GM23338 (cell line): ENCODE results near the gene UQCRH. TPM values are rescaled to one million over a fixed set of nuclear protein-coding genes. Genes with fewer than 3 reads are reported as not detected.
"Not testable (repeated sequence)": the region's sequence is repeated elsewhere in the genome, so short reads cannot be mapped to it uniquely, and the experiment has no call there.

ENCODE experiments used
- ATAC-seq: fragments of 200-7000 bp; cut with Tn5 transposase; 3 replicates; pipeline ENCODE4 v1.9.1; 2020
- DNase-seq: peaks from one replicate; pipeline ENCODE4 v3.0.0-alpha.2; 2015; ENCODE audit warnings: low spot score
- H2AFZ ChIP-seq: fragments of 200-600 bp; sonication (generic); 2 replicates; pipeline ENCODE4 v1.8.0; 2016; ENCODE audit warnings: antibody characterized with exemption, mild to moderate bottlenecking, moderate library complexity
- H3F3A ChIP-seq: fragments of 200-600 bp; sonication (generic); replicated peaks from 2 replicates; pipeline ENCODE4 v1.8.0; 2017; ENCODE audit warnings: antibody characterized with exemption, mixed run types, low read depth
- H3K27ac ChIP-seq: fragments of 200-600 bp; sonication (generic); 2 replicates; pipeline ENCODE4 v1.6.1; 2016; ENCODE audit warnings: low read depth
- H3K27me3 ChIP-seq: fragments of 200-600 bp; sonication (generic); 2 replicates; pipeline ENCODE4 v1.8.0; 2016; ENCODE audit warnings: mild to moderate bottlenecking, mixed run types, moderate library complexity; ENCODE audit not compliant: insufficient read depth
- H3K36me3 ChIP-seq: fragments of 200-600 bp; sonication (generic); 2 replicates; pipeline ENCODE4 v1.8.0; 2016; ENCODE audit warnings: mild to moderate bottlenecking; ENCODE audit not compliant: insufficient read depth
- H3K4me1 ChIP-seq: fragments of 200-600 bp; sonication (generic); 2 replicates; pipeline ENCODE4 v1.8.0; 2016; ENCODE audit warnings: mild to moderate bottlenecking, moderate library complexity; ENCODE audit not compliant: insufficient read depth
- H3K4me2 ChIP-seq: fragments of 200-600 bp; sonication (generic); 2 replicates; pipeline ENCODE4 v1.7.1; 2017; ENCODE audit warnings: mixed run types
- H3K4me3 ChIP-seq: fragments of 200-600 bp; sonication (generic); 2 replicates; pipeline ENCODE4 v1.6.1; 2016; ENCODE audit warnings: mixed run types
- H3K79me2 ChIP-seq: fragments of 200-600 bp; sonication (generic); replicated peaks from 2 replicates; pipeline ENCODE4 v1.8.0; 2017; ENCODE audit warnings: mild to moderate bottlenecking; ENCODE audit not compliant: insufficient read depth
- H3K9me2 ChIP-seq: fragments of 200-600 bp; sonication (generic); 2 replicates; pipeline ENCODE4 v1.8.0; 2017; ENCODE audit not compliant: insufficient read depth
- H4K20me1 ChIP-seq: fragments of 200-600 bp; sonication (generic); replicated peaks from 2 replicates; pipeline ENCODE4 v1.8.0; 2017; ENCODE audit warnings: mild to moderate bottlenecking; ENCODE audit not compliant: insufficient read depth
- H3K27ac Mint-ChIP-seq: 2 replicates; pipeline ENCODE4 v1.8.0; 2020; ENCODE audit warnings: inconsistent platforms, mild to moderate bottlenecking, moderate library complexity, mixed read lengths
- H3K27me3 Mint-ChIP-seq: 3 replicates; pipeline ENCODE4 v1.8.0; 2022; ENCODE audit warnings: low read depth, mild to moderate bottlenecking, moderate library complexity, mixed read lengths, inconsistent platforms; ENCODE audit not compliant: insufficient read depth, poor library complexity
- H3K36me3 Mint-ChIP-seq: 3 replicates; pipeline ENCODE4 v1.8.0; 2021; ENCODE audit warnings: low read depth, mild to moderate bottlenecking, inconsistent platforms, moderate library complexity, mixed read lengths
- H3K4me1 Mint-ChIP-seq: 3 replicates; pipeline ENCODE4 v1.8.0; 2020; ENCODE audit warnings: mild to moderate bottlenecking, inconsistent platforms, mixed read lengths
- H3K4me3 Mint-ChIP-seq: 3 replicates; pipeline ENCODE4 v1.8.0; 2021; ENCODE audit warnings: moderate library complexity, mild to moderate bottlenecking, inconsistent platforms, mixed read lengths
- H3K9me3 Mint-ChIP-seq: 3 replicates; pipeline ENCODE4 v1.8.0; 2020; ENCODE audit warnings: moderate library complexity, mild to moderate bottlenecking, inconsistent platforms, mixed read lengths
- CREB1 ChIP-seq: fragments of 250-450 bp; sonication (Bioruptor Pico); IDR thresholded peaks from 2 replicates; pipeline ENCODE4 v1.5.0; 2020; ENCODE audit warnings: low read depth, mild to moderate bottlenecking, moderate library complexity
- CTCF ChIP-seq, 2 experiments: fragments of 200-600 bp in 1 of 2; sonication (generic) in 1 of 2; conservative IDR thresholded peaks; 2 replicates each; pipeline versions ENCODE4 v1.5.1 to v1.6.1; 2016 to 2017; ENCODE audit warnings: antibody characterized with exemption in 2 of 2, low read depth in 2 of 2, mild to moderate bottlenecking in 2 of 2, moderate library complexity in 1 of 2
- ETS1 ChIP-seq: IDR thresholded peaks from 2 replicates; pipeline ENCODE4 v1.6.1; 2016; ENCODE audit warnings: antibody characterized with exemption
- EZH2phosphoT487 ChIP-seq: fragments of 200-600 bp; sonication (generic); IDR thresholded peaks from one replicate; pipeline ENCODE4 v1.8.1; 2018; ENCODE audit warnings: antibody characterized with exemption; ENCODE audit not compliant: unreplicated experiment
- JUNB ChIP-seq: IDR thresholded peaks from one replicate; pipeline ENCODE4 v1.6.1; 2016; ENCODE audit warnings: antibody characterized with exemption; ENCODE audit not compliant: unreplicated experiment
- NANOG ChIP-seq: IDR thresholded peaks from 2 replicates; pipeline ENCODE4 v1.6.1; 2016; ENCODE audit warnings: antibody characterized with exemption, borderline replicate concordance
- POLR2AphosphoS5 ChIP-seq: IDR thresholded peaks from 2 replicates; pipeline ENCODE4 v1.6.1; 2016; ENCODE audit warnings: antibody characterized with exemption, low read depth
- STAT1 ChIP-seq: IDR thresholded peaks from one replicate; pipeline ENCODE4 v1.6.1; 2016; ENCODE audit warnings: antibody characterized with exemption; ENCODE audit not compliant: unreplicated experiment
- ZNF331 ChIP-seq: fragments of 250-450 bp; sonication (Bioruptor Pico); IDR thresholded peaks from 2 replicates; pipeline ENCODE4 v1.5.0; 2020; ENCODE audit warnings: low read depth, mild to moderate bottlenecking, moderate library complexity
- polyA plus RNA-seq: library from polyadenylated mRNA; unstranded; fragments of >200 nt; fragmentation: Nextera tagmentation; extraction: Ambion mirVana; gene quantifications from 2 replicates; pipeline ENCODE4 v1.2.1, GENCODE V29; 2016
- total RNA-seq: library from RNA; depleted of rRNA; stranded (reverse); fragments of >200 nt; shearing (Covaris generic); gene quantifications from 2 replicates; pipeline ENCODE4 v1.2.3, GENCODE V29; 2014

Gene UQCRH
- total and polyA plus RNA-seq, 2 experiments from 2014 or later: 579 to 1,330 TPM

- DNase-seq: peak; percentile 89
- Histone ChIP-seq H3K36me3 (no peaks in the 10 kb centered on the region), H3K27me3 (no peaks in the 10 kb centered on the region), H3K4me3 (no peak overlapping the region), H3F3A (no peaks in the 10 kb centered on the region), H3K4me1 (peaks cover 25% of the 10 kb centered on the region), H3K79me2 (no peaks in the 10 kb centered on the region), H3K9me2 (no peaks in the 10 kb centered on the region; the same call in 1 of the 2 replicates), H4K20me1 (no peaks in the 10 kb centered on the region), H2AFZ (0 out of 2 replicates have a peak overlapping the region, but pooled peaks have one; percentile 2), H3K4me2 (no peak overlapping the region), H3K27ac (peak overlapping the region; percentile 7; the same call in 1 of the 2 replicates)
- Mint-ChIP-seq H3K4me1 (peaks cover 32% of the 10 kb centered on the region), H3K27ac (no peak overlapping the region), H3K9me3 (no peaks in the 10 kb centered on the region), H3K27me3 (peaks cover 2% of the 10 kb centered on the region), H3K4me3 (no peak overlapping the region), H3K36me3 (no peaks in the 10 kb centered on the region)
- TF ChIP-seq CTCF (conservative IDR thresholded peaks at IDR 0.05; ENCODE audit: low read depth in 2 of 2) (peak; percentile 60 to 74), ZNF331 (CRISPR knock-in tag) (no peak)
- peak; percentile 89 for ATAC-seq
These were observed 30.0 kb downstream of the UQCRH start for GRCh38 chr1:46333300-46334029.

DNA sequence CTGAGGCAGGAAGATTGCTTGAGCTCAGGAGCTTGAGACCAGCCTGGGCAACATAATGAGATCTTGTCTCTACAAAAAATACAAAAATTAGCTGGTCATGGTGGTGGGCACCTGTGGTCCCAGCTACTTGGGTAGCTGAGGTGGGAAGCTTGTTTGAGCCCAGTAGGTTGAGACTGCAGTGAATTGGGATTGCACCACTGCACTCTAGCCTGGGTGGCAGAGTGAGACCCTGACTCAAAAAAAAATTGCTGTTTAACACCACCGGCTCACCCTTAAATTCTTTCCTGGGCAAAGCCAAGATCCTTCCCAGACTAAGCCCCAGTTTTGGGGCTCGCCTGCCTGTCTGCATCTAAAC lies 30.5 kb downstream of the UQCRH start:
- TF ChIP-seq EZH2phosphoT487 (no peak), ZNF331 (CRISPR knock-in tag) (no peak), JUNB (no peak), STAT1 (no peak), CREB1 (no peak), POLR2AphosphoS5 (no peak)
- H3K36me3 Mint-ChIP-seq: no peaks in the 10 kb centered on the region
- Histone ChIP-seq H3K4me3 (no peak overlapping the region), H3K79me2 (no peaks in the 10 kb centered on the region), H4K20me1 (no peaks in the 10 kb centered on the region), H3K4me2 (no peak overlapping the region), H3K27me3 (no peaks in the 10 kb centered on the region), H3K9me2 (no peaks in the 10 kb centered on the region; the same call in 1 of the 2 replicates), H3K36me3 (no peaks in the 10 kb centered on the region), H3K4me1 (peaks cover 21% of the 10 kb centered on the region), H2AFZ (no peak overlapping the region), H3F3A (no peaks in the 10 kb centered on the region), H3K27ac (no peak overlapping the region)
- peaks cover 2% of the 10 kb centered on the region for H3K27me3 Mint-ChIP-seq
- no peak overlapping the region; the same call in 1 of the 2 replicates for H3K27ac Mint-ChIP-seq
- no peak overlapping the region for H3K4me3 Mint-ChIP-seq
- DNase-seq: no peak
- peaks cover 29% of the 10 kb centered on the region for H3K4me1 Mint-ChIP-seq
- no peaks in the 10 kb centered on the region for H3K9me3 Mint-ChIP-seq
- no peak for ATAC-seq

GRCh38 chr1:46335081-46335480 lies 31.6 kb downstream of the UQCRH start:
- no peaks in the 10 kb centered on the region for H4K20me1 ChIP-seq
- H3K36me3 Mint-ChIP-seq: no peaks in the 10 kb centered on the region
- ATAC-seq (no peak), DNase-seq (no peak)
- H3K27me3 Mint-ChIP-seq: peaks cover 2% of the 10 kb centered on the region
- no peak overlapping the region for H2AFZ ChIP-seq
- H3K4me3 ChIP-seq: no peak overlapping the region
- no peaks in the 10 kb centered on the region for H3K27me3 ChIP-seq
- H3K27ac ChIP-seq: no peak overlapping the region
- peaks cover 26% of the 10 kb centered on the region for H3K4me1 Mint-ChIP-seq
- TF ChIP-seq NANOG (no peak), JUNB (no peak), CTCF (conservative IDR thresholded peaks at IDR 0.05; ENCODE audit: low read depth in 2 of 2) (no peak), EZH2phosphoT487 (no peak), CREB1 (no peak), ZNF331 (CRISPR knock-in tag) (no peak), ETS1 (no peak)
- peaks cover 21% of the 10 kb centered on the region for H3K4me1 ChIP-seq
- no peaks in the 10 kb centered on the region for H3K9me3 Mint-ChIP-seq
- H3F3A ChIP-seq: peaks cover 7% of the 10 kb centered on the region
- no peaks in the 10 kb centered on the region for H3K79me2 ChIP-seq
- H3K4me2 ChIP-seq: no peak overlapping the region
- no peak overlapping the region for H3K4me3 Mint-ChIP-seq
- no peaks in the 10 kb centered on the region for H3K36me3 ChIP-seq
- no peaks in the 10 kb centered on the region; the same call in 1 of the 2 replicates for H3K9me2 ChIP-seq
- no peak overlapping the region for H3K27ac Mint-ChIP-seq

GRCh38 chr1:46337409-46337808 lies 33.9 kb downstream of the UQCRH start:
- H2AFZ ChIP-seq, H3K9me3 Mint-ChIP-seq, H3K36me3 Mint-ChIP-seq, H3K4me2 ChIP-seq, DNase-seq, ATAC-seq, H3K27ac Mint-ChIP-seq, H3K27ac ChIP-seq, H3K36me3 ChIP-seq, H3K27me3 Mint-ChIP-seq, H4K20me1 ChIP-seq, H3K9me2 ChIP-seq, H3K27me3 ChIP-seq, H3K4me3 Mint-ChIP-seq, H3K4me3 ChIP-seq, H3F3A ChIP-seq: not testable (repeated sequence)
- H3K4me1 Mint-ChIP-seq: peaks cover 20% of the 10 kb centered on the region; the same call in 2 of the 3 replicates
- Histone ChIP-seq H3K4me1 (peaks cover 17% of the 10 kb centered on the region), H3K79me2 (peaks cover 13% of the 10 kb centered on the region)
